HepG2 (cell line): ENCODE measurements around the gene FKBP10. TPM values are rescaled to one million over a fixed set of nuclear protein-coding genes. Genes with fewer than 3 reads are reported as not detected.

Source experiments
- ARID2 ChIP-seq: sonication (generic); formaldehyde crosslinking; IDR thresholded peaks from 2 replicates; pipeline ENCODE4 v1.8.1; 2022; ENCODE audit warnings: mild to moderate bottlenecking, missing genetic modification reagents, borderline replicate concordance
- CBX2 ChIP-seq, 2 experiments: fragments of 200-600 bp in 1 of 2; sonication (generic); formaldehyde crosslinking in 1 of 2; IDR thresholded peaks; 2 replicates each; pipeline versions ENCODE4 v1.7.0 to v1.8.1; 2018 to 2022; ENCODE audit warnings: low read depth in 2 of 2, low read length in 1 of 2, mild to moderate bottlenecking in 1 of 2, missing genetic modification reagents in 1 of 2
- CREB1 ChIP-seq, 2 experiments: fragments of 450-650 bp in 1 of 2; IDR thresholded peaks; 2 replicates each; pipeline ENCODE4 v1.6.1; 2016 to 2017; ENCODE audit warnings: control low read depth in 1 of 2, mild to moderate bottlenecking in 1 of 2, missing compliant biosample characterization in 1 of 2, missing genetic modification characterization in 1 of 2
- CREM ChIP-seq, 2 experiments: sonication (generic) in 1 of 2; formaldehyde crosslinking in 1 of 2; IDR thresholded peaks; 2 replicates each; pipeline versions ENCODE4 v1.4.0 to v1.6.1; 2016 to 2020; ENCODE audit warnings: antibody characterized with exemption in 1 of 2, mild to moderate bottlenecking in 1 of 2, missing genetic modification reagents in 1 of 2
- EP300 ChIP-seq, 3 experiments: sonication (generic) in 1 of 3; formaldehyde crosslinking in 1 of 3; IDR thresholded peaks; 2 replicates each; pipeline versions ENCODE4 v1.5.1 to v1.6.1; 2011 to 2020; ENCODE audit warnings: low read depth in 2 of 3, low read length in 2 of 3, borderline replicate concordance in 1 of 3, improper control_type of control experiment in 1 of 3, mild to moderate bottlenecking in 1 of 3, missing genetic modification reagents in 1 of 3, moderate library complexity in 1 of 3
- FOSL2 ChIP-seq: sonication (generic); formaldehyde crosslinking; IDR thresholded peaks from 2 replicates; pipeline ENCODE4 v1.4.0; 2020; ENCODE audit warnings: missing genetic modification reagents
- JUNB ChIP-seq: sonication (generic); formaldehyde crosslinking; IDR thresholded peaks from 2 replicates; pipeline ENCODE4 v1.8.0; 2022; ENCODE audit warnings: missing genetic modification reagents, mild to moderate bottlenecking, borderline replicate concordance
- KDM3A ChIP-seq: IDR thresholded peaks from 2 replicates; pipeline ENCODE4 v1.6.1; 2018; ENCODE audit warnings: low read depth, missing compliant biosample characterization
- MAZ ChIP-seq, 2 experiments: sonication (generic) in 1 of 2; formaldehyde crosslinking in 1 of 2; IDR thresholded peaks; 2 replicates each; pipeline versions ENCODE4 v1.5.0 to v1.6.1; 2012 to 2020; ENCODE audit warnings: low read depth in 2 of 2, mild to moderate bottlenecking in 2 of 2, borderline replicate concordance in 1 of 2, improper control_type of control experiment in 1 of 2, low read length in 1 of 2, missing genetic modification reagents in 1 of 2, moderate library complexity in 1 of 2
- TARDBP ChIP-seq: sonication (generic); formaldehyde crosslinking; IDR thresholded peaks from 2 replicates; pipeline ENCODE4 v1.8.0; 2022; ENCODE audit warnings: mild to moderate bottlenecking, missing genetic modification reagents
- ZEB1 ChIP-seq: IDR thresholded peaks from 2 replicates; pipeline ENCODE4 v1.6.1; 2012; ENCODE audit warnings: mild to moderate bottlenecking, low read depth, inconsistent platforms; ENCODE audit not compliant: insufficient replicate concordance
- ZNF232 ChIP-seq: sonication (generic); formaldehyde crosslinking; IDR thresholded peaks from 2 replicates; pipeline ENCODE4 v1.4.0; 2020; ENCODE audit warnings: missing genetic modification reagents, borderline replicate concordance
- ZNF616 ChIP-seq: sonication (generic); formaldehyde crosslinking; IDR thresholded peaks from 2 replicates; pipeline ENCODE4 v1.5.0; 2020; ENCODE audit warnings: low read depth, mild to moderate bottlenecking, missing genetic modification reagents
- ZNF747 ChIP-seq: sonication (generic); formaldehyde crosslinking; IDR thresholded peaks from 2 replicates; pipeline ENCODE4 v1.8.1; 2023; ENCODE audit warnings: missing genetic modification reagents, mild to moderate bottlenecking, borderline replicate concordance
- ZSCAN30 ChIP-seq: sonication (generic); formaldehyde crosslinking; IDR thresholded peaks from 2 replicates; pipeline ENCODE4 v1.5.0; 2020; ENCODE audit warnings: mild to moderate bottlenecking, missing genetic modification reagents
- polyA plus RNA-seq, 8 experiments: library from polyadenylated mRNA; depleted of rRNA in 3 of 8; stranded (reverse) in 7 of 8; unstranded in 1 of 8; fragments of >200 nt; fragmentation: Illumina TruSeq in 4 of 8; extraction: Trizol in 4 of 8; gene quantifications; 2 replicates each; pipeline versions ENCODE4 v1.2.1 to v1.2.3, GENCODE V29; 2011 to 2016; ENCODE audit warnings: low read depth in 4 of 8, missing spikeins in 1 of 8, mixed read lengths in 1 of 8; ENCODE audit not compliant: insufficient read depth in 1 of 8
- total RNA-seq, 5 experiments: library from RNA; depleted of rRNA; stranded (reverse); fragments of >200 nt; fragmentation: Illumina TruSeq; extraction: Trizol; gene quantifications; 2 replicates each; pipeline ENCODE4 v1.2.3, GENCODE V29; 2016; ENCODE audit warnings: low read depth in 1 of 5
- TF ChIP-seq, protein P1 (sequence below): sonication (generic); formaldehyde crosslinking; IDR thresholded peaks from 2 replicates; pipeline ENCODE4; 2020; ENCODE audit warnings: missing genetic modification reagents, mild to moderate bottlenecking, borderline replicate concordance
- TF ChIP-seq, protein P2 (sequence below), 2 experiments: IDR thresholded peaks; 2 replicates each; pipeline ENCODE4 v1.6.1; 2011 to 2012; ENCODE audit warnings: low read length in 2 of 2, borderline replicate concordance in 1 of 2, low read depth in 1 of 2, mild to moderate bottlenecking in 1 of 2, moderate library complexity in 1 of 2

FKBP10 gene
- total and polyA plus RNA-seq, 2 of the 13 experiments (the other 11 are each of a cell fraction or from before 2014, with no cell fraction given), result 149 to 573 TPM

DNA sequence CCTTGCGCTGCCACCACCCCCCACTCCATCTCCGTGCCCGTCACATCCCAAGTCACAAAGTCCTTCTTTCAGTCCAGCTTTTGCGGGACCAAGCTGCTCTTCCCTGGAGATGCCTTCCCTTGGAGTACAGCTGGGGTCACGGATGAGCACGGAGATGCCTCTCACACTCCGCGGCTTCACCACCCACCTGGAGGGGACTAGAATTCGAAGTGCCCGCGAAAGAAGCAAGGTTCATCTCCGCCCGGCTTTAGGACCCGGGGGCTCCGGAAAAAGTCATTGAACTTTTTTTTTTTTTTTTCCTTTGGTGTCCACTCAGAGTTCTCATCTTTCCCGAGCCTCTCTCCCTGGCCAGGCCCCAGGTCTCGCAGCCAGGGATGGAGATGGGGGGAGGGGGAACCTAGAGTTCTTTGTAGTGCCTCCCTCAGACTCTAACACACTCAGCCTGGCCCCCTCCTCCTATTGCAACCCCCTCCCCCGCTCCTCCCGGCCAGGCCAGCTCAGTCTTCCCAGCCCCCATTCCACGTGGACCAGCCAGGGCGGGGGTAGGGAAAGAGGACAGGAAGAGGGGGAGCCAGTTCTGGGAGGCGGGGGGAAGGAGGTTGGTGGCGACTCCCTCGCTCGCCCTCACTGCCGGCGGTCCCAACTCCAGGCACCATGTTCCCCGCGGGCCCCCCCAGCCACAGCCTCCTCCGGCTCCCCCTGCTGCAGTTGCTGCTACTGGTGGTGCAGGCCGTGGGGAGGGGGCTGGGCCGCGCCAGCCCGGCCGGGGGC lies at the start of gene FKBP10 (continued):
- TF ChIP-seq, protein P1, sequence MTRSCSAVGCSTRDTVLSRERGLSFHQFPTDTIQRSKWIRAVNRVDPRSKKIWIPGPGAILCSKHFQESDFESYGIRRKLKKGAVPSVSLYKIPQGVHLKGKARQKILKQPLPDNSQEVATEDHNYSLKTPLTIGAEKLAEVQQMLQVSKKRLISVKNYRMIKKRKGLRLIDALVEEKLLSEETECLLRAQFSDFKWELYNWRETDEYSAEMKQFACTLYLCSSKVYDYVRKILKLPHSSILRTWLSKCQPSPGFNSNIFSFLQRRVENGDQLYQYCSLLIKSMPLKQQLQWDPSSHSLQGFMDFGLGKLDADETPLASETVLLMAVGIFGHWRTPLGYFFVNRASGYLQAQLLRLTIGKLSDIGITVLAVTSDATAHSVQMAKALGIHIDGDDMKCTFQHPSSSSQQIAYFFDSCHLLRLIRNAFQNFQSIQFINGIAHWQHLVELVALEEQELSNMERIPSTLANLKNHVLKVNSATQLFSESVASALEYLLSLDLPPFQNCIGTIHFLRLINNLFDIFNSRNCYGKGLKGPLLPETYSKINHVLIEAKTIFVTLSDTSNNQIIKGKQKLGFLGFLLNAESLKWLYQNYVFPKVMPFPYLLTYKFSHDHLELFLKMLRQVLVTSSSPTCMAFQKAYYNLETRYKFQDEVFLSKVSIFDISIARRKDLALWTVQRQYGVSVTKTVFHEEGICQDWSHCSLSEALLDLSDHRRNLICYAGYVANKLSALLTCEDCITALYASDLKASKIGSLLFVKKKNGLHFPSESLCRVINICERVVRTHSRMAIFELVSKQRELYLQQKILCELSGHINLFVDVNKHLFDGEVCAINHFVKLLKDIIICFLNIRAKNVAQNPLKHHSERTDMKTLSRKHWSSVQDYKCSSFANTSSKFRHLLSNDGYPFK (CRISPR knock-in tag), result peak; percentile 21; the same call in 1 of the 2 replicates
- TF ChIP-seq MAZ (IDR thresholded peaks at IDR 0.05; ENCODE audit: borderline replicate concordance, low read depth, low read length), result peak; percentile 93
- TF ChIP-seq MAZ (CRISPR knock-in tag; IDR thresholded peaks at IDR 0.05; ENCODE audit: low read depth), result peak; percentile 88
- TF ChIP-seq KDM3A (CRISPR knock-in tag), result peak; percentile 65; the same call in 1 of the 2 replicates
- TF ChIP-seq CREB1 (IDR thresholded peaks at IDR 0.05), result 0 out of 2 replicates have a peak, but pooled peaks have one; percentile 5
- TF ChIP-seq CREB1 (CRISPR knock-in tag; IDR thresholded peaks at IDR 0.05), result no peak
- TF ChIP-seq EP300 (IDR thresholded peaks at IDR 0.05; ENCODE audit: low read depth in 2 of 2, low read length in 2 of 2), result peak in 1 of 2 experiments; percentile 38; a peak in 1 of 4 replicates
- TF ChIP-seq EP300 (CRISPR knock-in tag; IDR thresholded peaks at IDR 0.05; ENCODE audit: borderline replicate concordance), result no peak
- peak; percentile 97 for TF ChIP-seq ZEB1
- no peak for TF ChIP-seq ZSCAN30
- peak; percentile 67 for TF ChIP-seq CREM (IDR thresholded peaks at IDR 0.05)
- TF ChIP-seq CREM (CRISPR knock-in tag; IDR thresholded peaks at IDR 0.05), result no peak
- peak; percentile 73 for TF ChIP-seq TARDBP
- peak; percentile 62; the same call in 1 of the 2 replicates for TF ChIP-seq ZNF616 (CRISPR knock-in tag)
- TF ChIP-seq FOSL2 (CRISPR knock-in tag), result peak; percentile 33; the same call in 1 of the 2 replicates
- no peak; the same call in 1 of the 2 replicates for TF ChIP-seq JUNB
- TF ChIP-seq ZNF747 (CRISPR knock-in tag), result peak; percentile 31; the same call in 1 of the 2 replicates
- TF ChIP-seq, protein P2, sequence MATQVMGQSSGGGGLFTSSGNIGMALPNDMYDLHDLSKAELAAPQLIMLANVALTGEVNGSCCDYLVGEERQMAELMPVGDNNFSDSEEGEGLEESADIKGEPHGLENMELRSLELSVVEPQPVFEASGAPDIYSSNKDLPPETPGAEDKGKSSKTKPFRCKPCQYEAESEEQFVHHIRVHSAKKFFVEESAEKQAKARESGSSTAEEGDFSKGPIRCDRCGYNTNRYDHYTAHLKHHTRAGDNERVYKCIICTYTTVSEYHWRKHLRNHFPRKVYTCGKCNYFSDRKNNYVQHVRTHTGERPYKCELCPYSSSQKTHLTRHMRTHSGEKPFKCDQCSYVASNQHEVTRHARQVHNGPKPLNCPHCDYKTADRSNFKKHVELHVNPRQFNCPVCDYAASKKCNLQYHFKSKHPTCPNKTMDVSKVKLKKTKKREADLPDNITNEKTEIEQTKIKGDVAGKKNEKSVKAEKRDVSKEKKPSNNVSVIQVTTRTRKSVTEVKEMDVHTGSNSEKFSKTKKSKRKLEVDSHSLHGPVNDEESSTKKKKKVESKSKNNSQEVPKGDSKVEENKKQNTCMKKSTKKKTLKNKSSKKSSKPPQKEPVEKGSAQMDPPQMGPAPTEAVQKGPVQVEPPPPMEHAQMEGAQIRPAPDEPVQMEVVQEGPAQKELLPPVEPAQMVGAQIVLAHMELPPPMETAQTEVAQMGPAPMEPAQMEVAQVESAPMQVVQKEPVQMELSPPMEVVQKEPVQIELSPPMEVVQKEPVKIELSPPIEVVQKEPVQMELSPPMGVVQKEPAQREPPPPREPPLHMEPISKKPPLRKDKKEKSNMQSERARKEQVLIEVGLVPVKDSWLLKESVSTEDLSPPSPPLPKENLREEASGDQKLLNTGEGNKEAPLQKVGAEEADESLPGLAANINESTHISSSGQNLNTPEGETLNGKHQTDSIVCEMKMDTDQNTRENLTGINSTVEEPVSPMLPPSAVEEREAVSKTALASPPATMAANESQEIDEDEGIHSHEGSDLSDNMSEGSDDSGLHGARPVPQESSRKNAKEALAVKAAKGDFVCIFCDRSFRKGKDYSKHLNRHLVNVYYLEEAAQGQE (IDR thresholded peaks at IDR 0.05; ENCODE audit: borderline replicate concordance in 1 of 2, low read depth in 1 of 2, low read length in 2 of 2), result peak in 1 of 2 experiments; percentile 45; a peak in 2 of 4 replicates
- no peak for TF ChIP-seq ZNF232 (CRISPR knock-in tag)
- TF ChIP-seq CBX2 (IDR thresholded peaks at IDR 0.05; ENCODE audit: low read depth, low read length), result no peak
- TF ChIP-seq CBX2 (CRISPR knock-in tag; IDR thresholded peaks at IDR 0.05; ENCODE audit: low read depth), result no peak
- no peak for TF ChIP-seq ARID2 (CRISPR knock-in tag)
